H9 (cell line): ENCODE results near the gene S100P. TPM values are rescaled to one million over a fixed set of nuclear protein-coding genes. Genes with fewer than 3 reads are reported as not detected.

Experiments used
- DNase-seq: peaks from one replicate; pipeline ENCODE4 v3.0.0-alpha.2; 2017
- H2AFZ ChIP-seq: one replicate; pipeline ENCODE4 v1.6.1; 2013; ENCODE audit warnings: mild to moderate bottlenecking, low read length, control low read depth, moderate library complexity
- H2AK5ac ChIP-seq: 2 replicates; pipeline ENCODE4 v1.6.1; 2013; ENCODE audit warnings: low read length, control low read depth, mixed read lengths; ENCODE audit not compliant: insufficient read length
- H2BK120ac ChIP-seq: one replicate; pipeline ENCODE4 v1.6.1; 2013; ENCODE audit warnings: low read depth, mild to moderate bottlenecking, low read length, control low read depth, inconsistent platforms; ENCODE audit not compliant: poor library complexity, severe bottlenecking
- H2BK12ac ChIP-seq: 2 replicates; pipeline ENCODE4 v1.6.1; 2013; ENCODE audit warnings: low read length, control low read depth, mixed read lengths, low read depth; ENCODE audit not compliant: insufficient read length
- H2BK15ac ChIP-seq: 2 replicates; pipeline ENCODE4 v1.6.1; 2013; ENCODE audit warnings: low read depth, low read length, control low read depth
- H2BK20ac ChIP-seq: one replicate; pipeline ENCODE4 v1.6.1; 2013; ENCODE audit warnings: low read depth, mild to moderate bottlenecking, low read length, control low read depth, inconsistent platforms; ENCODE audit not compliant: poor library complexity, severe bottlenecking
- H2BK5ac ChIP-seq: 2 replicates; pipeline ENCODE4 v1.6.1; 2013; ENCODE audit warnings: low read length, control low read depth, mixed read lengths; ENCODE audit not compliant: insufficient read length
- H3K14ac ChIP-seq: 2 replicates; pipeline ENCODE4 v1.6.1; 2013; ENCODE audit warnings: low read length, control low read depth; ENCODE audit not compliant: insufficient read depth
- H3K18ac ChIP-seq: 2 replicates; pipeline ENCODE4 v1.6.1; 2013; ENCODE audit warnings: low read depth, mild to moderate bottlenecking, mixed read lengths, low read length, control low read depth; ENCODE audit not compliant: insufficient read length
- H3K23ac ChIP-seq: 2 replicates; pipeline ENCODE4 v1.6.1; 2013; ENCODE audit warnings: low read length, control low read depth, mixed read lengths, low read depth; ENCODE audit not compliant: insufficient read length
- H3K23me2 ChIP-seq: 2 replicates; pipeline ENCODE4 v1.6.1; 2013; ENCODE audit warnings: low read depth, mild to moderate bottlenecking, mixed read lengths, low read length, control low read depth; ENCODE audit not compliant: insufficient read length, poor library complexity, severe bottlenecking
- H3K27ac ChIP-seq: 2 replicates; pipeline ENCODE4 v1.5.1; 2013; ENCODE audit warnings: low read length, control low read depth, mixed read lengths, low read depth; ENCODE audit not compliant: insufficient read length
- H3K27me3 ChIP-seq: 2 replicates; pipeline ENCODE4 v1.6.1; 2013; ENCODE audit warnings: low read length, control low read depth, inconsistent platforms; ENCODE audit not compliant: insufficient read depth
- H3K4ac ChIP-seq: 2 replicates; pipeline ENCODE4 v1.6.1; 2013; ENCODE audit warnings: low read depth, mild to moderate bottlenecking, control low read depth, inconsistent platforms, low read length, moderate library complexity
- H3K4me1 ChIP-seq: 2 replicates; pipeline ENCODE4 v1.6.1; 2013; ENCODE audit warnings: low read length, control low read depth, inconsistent platforms; ENCODE audit not compliant: insufficient read depth
- H3K4me2 ChIP-seq: 2 replicates; pipeline ENCODE4 v1.6.1; 2013; ENCODE audit warnings: low read length, control low read depth, mixed read lengths; ENCODE audit not compliant: insufficient read length, insufficient read depth
- H3K56ac ChIP-seq: 2 replicates; pipeline ENCODE4 v1.6.1; 2013; ENCODE audit warnings: low read depth, mild to moderate bottlenecking, mixed read lengths, low read length, control low read depth; ENCODE audit not compliant: insufficient read length
- H3K79me1 ChIP-seq: 2 replicates; pipeline ENCODE4 v1.6.1; 2013; ENCODE audit warnings: low read depth, mild to moderate bottlenecking, moderate library complexity, low read length, control low read depth, inconsistent platforms; ENCODE audit not compliant: insufficient read depth, poor library complexity, severe bottlenecking
- H3K79me2 ChIP-seq: 2 replicates; pipeline ENCODE4 v1.6.1; 2013; ENCODE audit warnings: low read length, control low read depth, inconsistent platforms; ENCODE audit not compliant: insufficient read depth
- H3K9ac ChIP-seq: 2 replicates; pipeline ENCODE4 v1.6.1; 2013; ENCODE audit warnings: low read length, control low read depth, mixed read lengths; ENCODE audit not compliant: insufficient read length; ENCODE audit errors: extremely low read depth
- H3K9me3 ChIP-seq: one replicate; pipeline ENCODE4 v1.6.1; 2013; ENCODE audit warnings: low read depth, low read length, inconsistent platforms; ENCODE audit not compliant: control insufficient read depth
- H3T11ph ChIP-seq: one replicate; pipeline ENCODE4 v1.6.1; 2013; ENCODE audit warnings: mild to moderate bottlenecking, low read length, control low read depth, inconsistent platforms
- H4K20me1 ChIP-seq: one replicate; pipeline ENCODE4 v1.6.1; 2013; ENCODE audit not compliant: control insufficient read depth, insufficient read length, insufficient read depth
- H4K5ac ChIP-seq: 2 replicates; pipeline ENCODE4 v1.6.1; 2013; ENCODE audit warnings: low read depth, mild to moderate bottlenecking, mixed read lengths, low read length, control low read depth; ENCODE audit not compliant: insufficient read length
- H4K8ac ChIP-seq: replicated peaks from 2 replicates; pipeline ENCODE4 v1.6.1; 2013; ENCODE audit warnings: low read length, control low read depth, mixed read lengths, low read depth; ENCODE audit not compliant: insufficient read length
- H4K91ac ChIP-seq: 2 replicates; pipeline ENCODE4 v1.6.1; 2013; ENCODE audit warnings: low read depth, mild to moderate bottlenecking, moderate library complexity, mixed read lengths, low read length, control low read depth; ENCODE audit not compliant: insufficient read length
- H3K27ac Mint-ChIP-seq, 3 experiments: 2 replicates in 2 of 3; 3 replicates in 1 of 3; pipeline ENCODE4 v1.8.0; 2020 to 2021; ENCODE audit warnings: mixed read lengths in 3 of 3, mild to moderate bottlenecking in 1 of 3, moderate library complexity in 1 of 3
- H3K27me3 Mint-ChIP-seq: 2 replicates; pipeline ENCODE4 v1.8.0; 2021; ENCODE audit warnings: low read depth, mild to moderate bottlenecking, moderate library complexity, mixed read lengths
- H3K36me3 Mint-ChIP-seq, 3 experiments: 2 replicates in 2 of 3; 3 replicates in 1 of 3; pipeline ENCODE4 v1.8.0; 2020 to 2021; ENCODE audit warnings: low read depth in 3 of 3, mixed read lengths in 3 of 3; ENCODE audit not compliant: insufficient read depth in 1 of 3
- H3K4me1 Mint-ChIP-seq, 2 experiments: 2 replicates each; pipeline ENCODE4 v1.8.0; 2020; ENCODE audit warnings: mixed read lengths in 2 of 2
- H3K4me3 Mint-ChIP-seq, 2 experiments: 2 replicates in 1 of 2; 3 replicates in 1 of 2; pipeline ENCODE4 v1.8.0; 2020 to 2021; ENCODE audit warnings: mild to moderate bottlenecking in 2 of 2, mixed read lengths in 2 of 2, moderate library complexity in 1 of 2
- H3K9me3 Mint-ChIP-seq, 2 experiments: 2 replicates in 1 of 2; 3 replicates in 1 of 2; pipeline ENCODE4 v1.8.0; 2020; ENCODE audit warnings: mild to moderate bottlenecking in 2 of 2, mixed read lengths in 2 of 2, moderate library complexity in 1 of 2
- CTCF ChIP-seq: fragments of 200-600 bp; sonication (generic); conservative IDR thresholded peaks from 3 replicates; pipeline ENCODE4 v1.8.0; 2021; ENCODE audit warnings: antibody characterized with exemption, mild to moderate bottlenecking
- WGBS: extraction: QIAGEN DNeasy Blood & Tissue Kit; methylation state at CpG from one replicate; pipeline ENCODE4 v1.1.7; 2013; ENCODE audit warnings: missing lambda C conversion rate, low lambda C conversion rate, mixed read lengths; ENCODE audit not compliant: insufficient read length; ENCODE audit errors: extremely low coverage; 5-methylcytosine and 5-hydroxymethylcytosine counted together
- total RNA-seq: library from RNA; stranded (reverse); gene quantifications from 2 replicates; pipeline ENCODE4 v1.2.1, GENCODE V29; 2021

S100P gene
- total RNA-seq, 1 experiment from 2014 or later = not detected

- no peaks in the 10 kb centered on the region for H3K79me2 ChIP-seq
- no peaks in the 10 kb centered on the region for H3K4me1 ChIP-seq
- DNase-seq = no peak
- H3K9me3 ChIP-seq = no peaks in the 10 kb centered on the region
- H3K18ac ChIP-seq = no peak overlapping the region
- no peak overlapping the region for H4K91ac ChIP-seq
- no peak overlapping the region for H3K14ac ChIP-seq
- H3K23ac ChIP-seq = no peak overlapping the region
- no peak overlapping the region for H2AK5ac ChIP-seq
- no peak overlapping the region for H4K5ac ChIP-seq
- no peaks in the 10 kb centered on the region; the same call in 1 of the 2 replicates for H3K27me3 ChIP-seq
- H3K4me2 ChIP-seq = peak overlapping the region; percentile 53
- peak overlapping the region in 1 of 2 experiments; percentile 50; a peak in 2 of 5 replicates for H3K4me3 Mint-ChIP-seq
- no peak overlapping the region for H2AFZ ChIP-seq
- H3K27ac Mint-ChIP-seq = no peak overlapping the region
- no peaks in the 10 kb centered on the region for H3K36me3 Mint-ChIP-seq
- H3K27ac ChIP-seq = no peak overlapping the region
- H3K9me3 Mint-ChIP-seq = peaks cover 4% of the 10 kb centered on the region in 2 experiments; a peak in 1 of 5 replicates
- no peak for TF ChIP-seq CTCF
- H2BK5ac ChIP-seq = no peak overlapping the region
- no peak overlapping the region for H3T11ph ChIP-seq
- H2BK120ac ChIP-seq = no peak overlapping the region
- no peak overlapping the region for H2BK20ac ChIP-seq
- no peak overlapping the region for H3K9ac ChIP-seq
- WGBS = no CpG with 5 or more reads among the region's 7 CpGs
- peaks cover 43% of the 10 kb centered on the region for H3K27me3 Mint-ChIP-seq
- H3K23me2 ChIP-seq = peaks cover 3% of the 10 kb centered on the region
- H3K56ac ChIP-seq = no peak overlapping the region
- H3K4ac ChIP-seq = no peak overlapping the region
- H4K8ac ChIP-seq = no peak overlapping the region
- H4K20me1 ChIP-seq = no peaks in the 10 kb centered on the region
- no peaks in the 10 kb centered on the region for H3K79me1 ChIP-seq
- H2BK12ac ChIP-seq = no peak overlapping the region
- no peak overlapping the region for H2BK15ac ChIP-seq
- peaks cover 0 to 10% of the 10 kb centered on the region in 2 experiments; a peak in 1 of 4 replicates for H3K4me1 Mint-ChIP-seq
These were observed 35.5 kb upstream of the S100P start for GRCh38 chr4:6658209-6658595.
